ENCODE measurements around the gene TSGA10IP.

The TSGA10IP gene

DNA sequence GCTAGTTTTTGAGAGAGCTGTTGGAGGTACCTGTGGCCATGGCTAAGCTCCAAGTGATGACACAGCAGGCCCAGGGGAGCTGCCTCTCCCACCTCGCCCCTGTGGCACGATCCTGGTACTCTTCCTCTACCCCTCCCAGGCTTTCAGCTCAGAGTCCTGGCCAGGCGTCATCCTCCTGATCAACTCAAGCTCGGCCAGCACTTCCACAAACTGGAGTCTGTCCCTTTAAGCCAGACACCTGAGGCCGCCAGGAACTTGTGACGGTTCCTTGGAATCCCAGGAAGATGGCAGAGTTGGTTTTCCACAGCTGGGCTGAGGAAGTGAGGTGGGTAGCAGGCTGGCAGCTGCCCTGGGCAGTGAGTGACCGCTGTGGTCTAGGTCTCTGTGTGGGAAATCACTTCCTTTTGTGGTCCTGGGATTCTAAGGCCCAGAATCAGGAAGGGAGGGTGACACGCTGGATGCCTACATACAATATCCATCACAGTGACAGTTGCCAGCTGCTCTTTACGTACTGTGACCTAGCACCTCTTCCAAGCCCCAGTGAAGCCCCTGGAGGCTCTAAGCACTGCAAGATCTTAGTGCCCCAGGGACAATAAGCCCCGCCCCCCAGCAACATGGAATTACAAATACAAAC is 63.3 kb downstream of the TSGA10IP start:
- no peak for DNase-seq
